Hematopoietic multipotent progenitor cell treated with erythropoietin and hydrocortisone succinate and interleukin-3 and kit ligand, for 4 days (in vitro differentiated cells): ENCODE data around the gene ATP7B.

ENCODE experiments used
- DNase-seq: peaks from one replicate; pipeline ENCODE4 v3.0.0-alpha.2; 2015

The ATP7B gene

DNA sequence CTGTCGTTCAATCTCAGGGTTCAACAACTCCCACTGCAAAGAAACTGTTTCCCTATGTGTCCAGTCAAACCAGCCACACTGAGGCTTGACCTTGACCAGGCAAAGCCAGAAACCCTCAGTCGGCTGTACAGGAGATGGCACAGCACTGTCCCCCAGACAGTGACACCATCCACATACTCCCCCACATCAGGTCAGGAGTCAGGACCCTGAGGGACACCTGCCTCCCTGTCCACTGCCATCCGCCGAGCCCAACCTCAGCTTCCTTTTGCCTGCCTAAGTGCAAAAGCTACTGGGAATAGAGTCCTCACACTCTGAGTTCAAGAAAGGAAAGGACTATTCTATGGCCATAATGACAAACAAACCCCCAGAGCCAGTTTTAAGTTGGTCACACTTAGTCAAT, 66.8 kb downstream of the ATP7B start:
- DNase-seq: no peak

DNA sequence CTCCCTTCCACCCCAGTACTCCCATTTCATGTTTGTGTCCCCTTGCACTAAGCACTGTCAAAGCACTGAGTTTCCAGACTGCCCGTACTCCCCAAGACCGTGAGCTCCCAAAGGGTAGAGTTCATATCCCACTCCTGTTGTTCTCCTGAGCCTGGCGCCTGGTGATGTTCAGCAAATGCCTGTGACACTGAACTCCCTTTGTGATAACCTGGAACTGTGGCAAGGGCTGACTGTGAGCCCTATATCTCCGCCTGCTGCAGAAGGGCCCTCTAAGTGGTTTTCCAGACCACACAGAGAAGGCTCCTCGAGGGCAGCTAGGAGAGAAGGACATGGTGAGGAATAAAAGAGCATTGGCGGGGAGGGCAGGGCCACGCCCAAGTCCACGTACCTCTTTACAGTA, 67.5 kb downstream of the ATP7B start:
- no peak for DNase-seq

DNA sequence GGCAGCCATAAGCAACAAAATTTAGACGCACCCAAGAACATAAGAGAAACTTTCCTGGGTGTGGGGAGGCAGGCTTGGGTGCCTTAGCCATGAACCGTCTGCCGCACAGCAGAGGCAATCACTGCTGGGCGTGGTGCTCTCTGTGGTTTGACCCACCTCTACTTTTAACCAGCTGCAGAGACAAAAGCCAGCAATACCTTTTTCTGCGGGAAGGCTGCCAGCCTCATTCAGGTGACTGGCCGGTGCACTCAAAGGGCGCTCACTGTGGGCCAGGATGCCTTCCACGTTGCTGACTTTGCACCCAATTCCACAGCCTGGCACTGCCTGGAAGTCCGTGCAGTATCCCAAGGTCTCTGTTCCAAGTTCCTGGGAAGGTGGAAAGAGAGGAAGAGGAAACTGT, 69.1 kb downstream of the ATP7B start:
- DNase-seq: no peak

DNA sequence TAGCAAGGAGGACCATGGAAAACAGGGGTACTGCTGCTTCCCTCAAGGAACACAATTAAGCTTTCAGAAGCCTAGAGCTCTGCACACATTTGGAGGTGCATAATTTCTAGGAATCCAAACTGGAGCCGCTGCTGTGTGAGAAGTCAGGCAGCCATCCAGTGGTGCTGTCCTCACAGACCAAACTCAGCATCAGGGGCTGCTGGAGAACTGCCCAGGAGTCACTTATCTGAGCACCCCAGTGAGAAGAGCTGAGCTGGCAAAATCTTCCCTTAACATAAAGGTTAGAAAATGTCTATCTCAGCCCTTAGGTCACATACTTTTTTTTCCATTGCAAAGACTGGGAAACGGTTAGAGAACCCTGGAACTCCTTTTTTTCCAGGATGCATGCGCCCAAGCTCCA, 72.8 kb downstream of the ATP7B start:
- peak; percentile 51 for DNase-seq

DNA sequence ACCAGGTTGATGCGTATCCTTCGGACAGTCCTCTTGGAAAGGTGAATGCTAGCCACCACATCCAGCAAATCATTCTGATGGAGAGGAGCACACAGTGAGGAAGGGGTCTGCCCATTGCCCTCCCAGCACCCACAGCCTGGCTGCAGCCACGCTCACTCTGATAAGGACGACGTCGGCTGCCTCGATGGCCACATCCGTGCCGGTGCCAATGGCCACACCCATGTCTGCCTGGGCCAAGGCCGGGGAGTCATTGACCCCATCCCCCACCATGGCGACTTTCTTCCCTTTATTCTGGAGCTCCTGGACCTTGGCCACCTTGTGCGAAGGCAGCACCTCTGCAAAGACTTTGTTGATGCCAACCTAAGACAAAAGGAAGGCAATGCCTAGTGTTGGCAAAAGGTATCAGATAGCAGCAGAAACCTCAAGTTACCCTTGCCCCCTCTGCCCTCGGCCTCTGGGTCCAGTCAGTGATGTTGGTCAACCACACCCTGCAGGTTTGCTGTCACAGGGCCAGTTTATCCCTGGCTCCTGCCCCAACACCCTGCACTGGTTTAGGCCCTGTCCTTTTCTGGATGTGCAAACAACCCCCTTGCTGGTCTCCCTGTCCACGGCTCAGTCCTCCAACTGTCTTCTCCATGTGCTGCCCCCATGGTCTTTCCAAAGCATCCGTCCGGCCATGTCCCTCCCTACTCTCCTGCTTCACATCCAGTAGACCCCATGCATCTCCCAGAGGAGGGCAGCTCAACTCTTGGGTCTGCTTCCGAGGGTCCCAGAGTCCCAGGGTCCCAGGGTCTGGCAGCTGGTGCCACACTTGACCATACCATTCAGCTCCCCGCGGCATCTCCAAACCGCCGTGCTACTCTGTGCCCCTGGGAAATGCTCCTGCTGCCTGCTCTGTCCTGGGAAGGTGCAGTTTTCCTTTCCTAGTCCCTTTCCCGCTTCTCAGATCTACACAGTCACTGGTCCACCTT, 73.6 kb downstream of the ATP7B start:
- DNase-seq: no peak

DNA sequence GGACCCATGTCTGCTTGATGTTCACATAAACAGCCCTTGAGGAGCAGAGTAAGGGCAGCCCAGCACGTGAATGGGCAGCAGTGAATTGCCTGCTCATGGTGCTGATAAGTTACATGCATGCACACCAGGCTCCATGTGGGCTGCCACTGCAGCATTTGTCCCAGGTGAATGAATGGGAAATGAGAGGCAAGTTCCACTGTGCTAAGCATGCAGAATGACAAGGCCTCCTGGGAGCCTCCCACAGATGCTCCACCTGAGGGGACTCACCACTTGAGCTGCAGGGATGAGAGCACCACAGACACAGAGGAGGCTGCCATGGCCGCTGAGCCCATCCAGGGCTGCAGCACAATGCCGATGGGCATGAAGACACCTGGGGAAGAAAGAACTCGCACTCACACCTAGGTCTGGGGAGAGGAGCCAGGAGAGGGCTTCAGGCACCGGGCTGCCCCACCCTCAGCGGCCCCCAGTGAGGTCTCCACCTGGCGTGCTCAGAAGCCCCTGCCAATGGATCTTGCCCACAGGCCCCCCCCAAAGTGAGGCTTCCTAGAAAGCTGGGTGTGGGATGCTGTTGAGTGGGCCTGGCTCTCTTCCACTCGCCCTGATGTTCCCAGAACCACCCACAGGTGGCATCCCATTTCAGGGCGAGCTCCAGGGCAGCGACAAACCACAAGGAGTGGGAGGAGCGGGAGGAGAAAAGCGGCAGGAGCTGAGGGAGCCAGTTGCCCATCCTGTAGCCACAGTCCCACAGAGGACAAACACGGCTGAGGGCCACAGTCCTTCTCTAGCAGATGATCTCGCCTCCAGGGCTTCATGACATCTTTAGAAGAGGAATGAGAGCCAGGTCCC, 75.7 kb downstream of the ATP7B start:
- DNase-seq: peak; percentile 53

DNA sequence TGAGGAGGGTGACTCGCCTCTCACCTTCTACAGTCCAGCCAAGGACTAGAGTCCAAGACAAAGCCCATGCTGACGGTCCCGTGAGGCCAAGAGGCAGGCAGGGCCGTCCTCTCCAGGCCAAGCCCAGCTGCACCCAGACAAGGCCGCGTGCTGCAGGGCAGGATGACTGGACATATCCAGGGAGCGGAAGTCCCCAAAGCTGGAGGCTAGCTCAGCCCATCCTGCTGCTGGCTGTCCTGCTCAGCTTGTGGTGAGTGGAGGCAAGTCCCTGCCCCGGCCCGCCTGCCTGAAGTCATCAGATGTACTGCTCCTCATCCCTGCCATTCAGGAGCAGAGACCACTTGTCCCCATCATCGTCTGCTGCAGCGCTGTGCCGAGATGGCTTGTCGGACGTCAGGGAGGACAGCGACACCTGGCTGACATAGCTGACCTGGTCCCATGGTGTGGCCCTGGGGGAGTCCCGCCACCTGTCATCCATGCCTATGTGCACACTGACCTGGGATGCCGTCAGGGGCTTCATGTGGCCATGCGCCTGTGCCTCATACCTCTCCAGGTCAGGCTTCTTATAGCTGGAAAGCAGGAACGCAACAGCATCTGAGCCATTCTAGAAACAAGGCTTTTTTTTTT, 76.7 kb downstream of the ATP7B start:
- DNase-seq: no peak

DNA sequence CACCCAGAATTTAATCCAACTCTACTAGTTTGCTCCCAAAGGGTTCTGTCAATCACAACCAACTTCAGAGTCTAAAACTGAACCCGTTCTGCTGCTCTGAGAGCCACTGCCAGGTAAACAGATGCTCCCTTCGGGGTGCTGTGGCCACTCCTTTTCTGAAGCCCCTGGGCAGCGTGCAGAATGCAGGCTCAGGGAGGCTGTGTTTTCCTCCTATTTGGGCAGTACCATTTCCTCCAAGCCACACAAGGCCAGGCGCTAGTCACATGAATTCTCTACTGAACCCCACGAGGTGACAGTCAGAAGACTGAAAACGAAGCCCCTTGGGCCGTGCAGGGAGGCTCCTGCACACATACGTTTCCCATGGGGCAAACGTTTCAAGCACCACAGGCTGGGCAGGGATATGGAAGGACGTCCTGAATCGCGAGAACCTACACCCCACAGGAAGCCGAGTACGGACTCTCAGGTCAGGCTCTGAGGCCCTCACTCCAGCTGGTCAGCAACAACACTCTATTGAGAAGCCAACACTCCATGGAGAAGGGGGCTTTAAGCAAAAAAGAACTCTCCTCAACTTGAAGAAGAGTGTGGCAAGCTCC, 77.7 kb downstream of the ATP7B start:
- DNase-seq: no peak

DNA sequence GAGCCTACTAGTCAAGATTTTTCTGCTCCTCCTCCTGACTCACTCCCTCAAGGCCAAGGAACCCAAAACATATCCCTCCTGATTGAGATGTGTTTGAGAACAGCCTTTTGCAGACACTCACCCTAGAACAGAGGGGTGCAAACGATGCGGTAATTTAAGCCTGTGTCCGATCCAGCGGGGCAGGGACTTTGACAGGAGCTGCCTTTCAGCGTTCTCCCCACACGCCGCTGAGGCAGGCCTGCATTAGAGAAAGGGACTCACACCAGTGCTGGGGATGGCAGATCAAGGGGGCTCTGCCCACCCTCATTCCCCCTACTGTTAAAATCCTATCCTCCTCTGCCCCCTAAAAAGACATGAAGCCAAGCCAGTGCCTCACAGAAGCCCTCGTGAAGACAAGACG, 79.0 kb downstream of the ATP7B start:
- DNase-seq: no peak

DNA sequence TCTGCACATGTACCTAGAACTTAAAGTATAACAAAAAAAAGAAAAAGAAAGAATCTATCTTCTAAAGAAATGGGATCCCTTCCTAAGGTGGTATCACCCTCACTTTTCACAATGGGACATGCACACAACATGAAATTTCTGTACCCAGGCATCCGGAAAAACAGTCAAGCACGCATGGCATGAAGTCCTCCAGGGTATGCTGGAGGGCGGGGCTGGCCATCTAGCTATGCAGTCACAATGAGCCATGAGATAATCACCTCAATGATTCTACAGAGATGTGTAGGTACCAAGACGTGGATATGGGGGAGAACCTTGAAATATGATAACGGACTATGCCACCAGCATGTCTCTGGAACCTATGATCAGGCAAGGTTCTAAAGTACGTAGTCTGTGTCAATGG, 79.6 kb downstream of the ATP7B start:
- no peak for DNase-seq

DNA sequence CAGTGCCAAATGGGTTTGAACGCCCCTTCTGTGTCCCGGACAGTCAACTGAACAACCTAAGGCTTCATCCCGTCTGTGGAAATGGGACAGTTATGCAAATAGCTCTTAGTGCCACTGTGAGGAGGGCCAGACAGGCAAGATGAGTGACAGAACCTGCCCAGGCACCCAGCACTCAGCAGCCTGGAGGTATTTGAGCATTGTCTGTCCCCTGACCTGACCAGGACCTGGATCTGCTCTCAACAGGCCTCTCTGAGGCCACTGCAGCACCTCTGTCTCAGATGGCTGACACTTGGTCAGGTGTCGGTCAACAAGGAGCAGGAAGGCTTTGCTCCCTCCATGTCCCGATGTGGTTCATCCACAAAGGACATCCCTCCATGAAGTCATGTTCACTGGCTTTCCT, 81.6 kb downstream of the ATP7B start:
- DNase-seq: no peak

DNA sequence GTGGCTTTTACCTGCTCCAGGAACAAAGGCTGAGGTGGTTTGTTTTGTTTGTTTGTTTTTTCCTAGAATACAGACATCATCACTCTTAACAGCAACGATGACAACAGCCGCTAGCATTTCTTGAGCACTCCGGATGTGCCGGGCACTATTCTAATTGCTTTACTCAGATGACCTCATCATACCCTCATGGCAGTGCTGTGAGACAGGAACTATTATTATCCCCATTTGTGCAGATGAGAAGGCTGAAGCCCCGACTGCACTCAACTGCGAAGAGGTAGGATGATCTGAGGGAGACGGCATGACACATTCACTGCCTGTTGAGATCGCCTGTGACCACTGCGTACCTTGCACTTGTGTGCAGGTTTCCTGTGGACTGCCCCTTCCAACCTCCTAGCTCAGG, 83.0 kb downstream of the ATP7B start:
- no peak for DNase-seq

DNA sequence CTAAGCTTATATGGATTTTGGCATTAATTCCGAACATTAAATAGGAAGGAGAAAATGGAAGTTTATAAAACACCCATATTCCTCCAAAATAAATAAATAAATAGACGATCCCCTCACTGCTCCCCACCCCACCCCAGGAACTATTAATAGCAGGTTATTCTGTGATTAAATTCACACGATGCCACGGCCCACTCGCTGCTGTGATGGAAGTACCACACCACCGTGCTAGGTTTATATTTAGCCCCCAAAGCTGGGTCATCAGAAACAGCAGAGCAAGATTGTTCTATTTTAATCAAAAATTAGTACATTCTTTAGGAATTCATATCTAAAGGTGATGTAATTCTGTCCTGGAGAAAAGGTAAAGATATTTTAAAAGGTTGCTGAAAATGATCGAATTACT, 84.1 kb downstream of the ATP7B start:
- no peak for DNase-seq

DNA sequence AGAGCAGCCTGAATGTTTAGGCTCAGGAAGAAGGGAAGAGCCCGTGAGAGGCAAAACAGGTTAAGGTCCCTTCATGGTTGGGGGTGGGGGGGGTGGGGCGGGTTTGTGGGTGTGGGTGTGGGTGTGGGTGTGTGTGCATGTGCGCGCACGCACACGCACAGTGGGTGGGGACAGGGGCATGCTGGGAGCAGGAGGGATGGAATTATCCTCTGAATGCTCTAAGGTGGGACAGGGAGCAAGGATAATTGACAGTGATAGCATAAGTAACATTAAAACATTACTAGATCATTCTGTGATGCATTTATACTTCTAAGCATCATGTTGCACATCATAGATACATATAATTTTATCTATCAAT, 84.7 kb downstream of the ATP7B start:
- no peak for DNase-seq

DNA sequence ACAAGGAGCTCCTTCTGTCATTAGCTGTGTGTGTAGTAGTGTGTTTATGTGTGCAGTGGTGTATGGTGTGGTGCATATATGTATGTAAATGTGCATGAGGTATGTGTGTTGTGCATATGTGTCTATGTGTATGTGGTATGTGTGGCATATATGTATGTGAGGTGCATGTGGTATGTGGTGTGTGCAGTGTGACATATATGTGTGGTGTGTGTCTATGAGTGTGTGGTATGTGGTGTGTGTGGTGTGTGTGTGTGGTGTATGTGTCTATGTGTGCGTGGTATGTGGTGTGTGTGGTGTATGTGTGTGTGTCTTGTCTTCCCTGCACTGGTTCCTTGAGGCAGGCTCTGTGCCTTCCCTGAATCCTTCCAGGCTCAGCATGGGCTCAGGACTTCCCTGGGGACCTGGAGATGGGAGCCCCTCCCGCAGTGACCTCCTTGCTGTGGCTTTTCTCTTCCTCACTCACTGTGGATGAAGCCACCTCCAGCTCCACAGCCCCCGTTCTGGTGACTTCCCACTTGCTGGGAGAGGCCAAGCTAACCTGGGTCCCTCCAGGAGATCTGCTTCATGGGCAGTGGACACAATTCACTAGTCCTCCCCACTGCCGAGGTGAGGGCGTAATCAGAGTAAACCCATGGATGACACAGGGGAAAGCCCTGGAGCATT, 85.3 kb downstream of the ATP7B start:
- DNase-seq: no peak

DNA sequence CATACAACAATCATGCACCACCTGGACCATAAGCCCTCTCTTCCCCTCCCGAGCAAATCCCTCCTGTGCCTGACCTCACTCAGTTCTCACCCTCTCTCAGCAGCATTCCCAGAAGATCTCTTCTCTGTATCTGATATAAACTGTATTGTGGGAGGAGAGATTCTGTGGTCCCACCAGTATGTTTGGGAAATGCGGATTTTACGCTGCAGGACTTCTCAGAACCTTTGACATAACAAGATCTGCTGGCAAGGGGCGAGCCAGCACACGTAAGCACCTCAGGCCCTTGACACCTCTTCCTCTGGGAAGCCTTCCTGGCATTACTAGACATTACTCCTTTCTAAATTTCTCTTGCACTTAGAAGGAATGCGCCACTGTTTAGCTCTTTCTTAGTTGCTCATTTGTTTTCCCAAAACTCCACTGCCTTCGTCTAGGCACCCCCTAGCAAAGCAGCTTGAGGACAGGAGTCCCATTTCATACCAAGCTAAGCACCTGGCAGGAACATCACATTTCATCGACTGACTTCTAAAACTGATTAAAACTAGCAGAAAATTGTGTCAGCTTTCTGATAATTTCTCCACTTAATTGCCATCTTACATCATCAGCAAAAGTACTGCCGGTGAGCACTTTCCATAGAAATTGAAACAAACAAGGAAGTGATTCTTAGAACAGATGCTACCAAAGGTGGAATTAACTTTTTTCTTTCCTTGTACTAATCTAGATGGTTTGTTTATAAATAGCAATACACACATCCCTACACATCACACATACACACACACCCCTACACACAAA, 86.3 kb downstream of the ATP7B start:
- DNase-seq: no peak

DNA sequence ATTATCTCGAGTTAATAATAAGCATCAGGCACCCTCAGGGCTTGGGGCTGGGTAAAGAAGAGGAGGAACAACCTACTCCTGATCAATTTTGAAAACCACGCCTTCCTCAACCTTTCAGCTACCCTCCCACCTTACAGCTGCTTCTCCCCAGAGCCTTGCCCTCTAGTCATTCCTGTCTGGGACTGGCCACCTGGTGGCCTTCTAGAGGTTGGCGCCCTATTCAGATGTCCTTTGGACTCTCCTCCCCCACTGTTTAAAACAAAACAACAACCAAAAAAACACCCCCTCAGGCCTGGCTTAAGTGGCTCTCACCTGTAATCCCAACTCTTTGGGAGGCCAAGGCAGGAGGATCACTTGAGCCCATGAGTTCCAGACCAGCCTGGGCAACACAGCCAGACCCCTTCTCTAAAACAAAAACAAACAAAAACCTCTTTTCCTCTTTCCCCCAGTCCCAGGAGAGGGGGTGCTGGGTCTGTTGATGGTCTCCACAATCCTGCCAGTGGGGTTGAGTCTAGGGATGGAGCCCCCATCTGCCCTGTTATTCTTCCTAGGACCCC, 87.2 kb downstream of the ATP7B start:
- DNase-seq: peak; percentile 66

DNA sequence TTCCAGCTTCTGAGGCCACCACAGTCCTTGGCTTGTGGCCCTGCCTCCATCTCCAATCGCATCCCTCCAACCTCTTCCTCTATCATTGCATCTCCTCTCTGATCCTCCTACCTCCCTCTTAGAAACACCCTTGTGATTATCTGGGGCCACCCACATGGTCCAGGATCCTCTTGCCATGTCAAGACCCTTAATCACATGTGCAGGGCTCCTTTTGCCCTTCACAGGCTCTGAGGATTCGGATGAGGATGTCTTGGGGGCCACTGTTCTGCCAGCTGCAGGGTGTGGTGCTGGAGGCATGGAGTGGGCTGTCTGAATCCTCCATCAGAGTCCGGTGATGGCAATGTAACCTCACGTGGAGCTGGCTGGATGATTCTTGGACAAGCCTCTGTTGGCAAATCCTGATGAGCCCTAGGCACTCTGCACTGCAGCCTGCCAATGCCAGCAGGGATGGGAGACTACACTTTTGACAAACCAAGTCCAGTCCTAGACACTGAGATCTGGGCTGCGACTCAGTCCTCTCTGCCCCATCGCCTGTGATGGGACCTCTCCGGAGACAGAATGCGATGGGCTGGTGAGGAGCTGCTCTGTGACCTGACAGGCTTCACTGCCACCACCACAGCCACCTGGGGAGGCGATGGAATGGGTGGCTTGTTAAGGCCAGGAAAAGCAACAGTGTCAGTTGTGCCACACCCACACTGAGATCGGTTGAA, 88.3 kb downstream of the ATP7B start:
- DNase-seq: no peak

DNA sequence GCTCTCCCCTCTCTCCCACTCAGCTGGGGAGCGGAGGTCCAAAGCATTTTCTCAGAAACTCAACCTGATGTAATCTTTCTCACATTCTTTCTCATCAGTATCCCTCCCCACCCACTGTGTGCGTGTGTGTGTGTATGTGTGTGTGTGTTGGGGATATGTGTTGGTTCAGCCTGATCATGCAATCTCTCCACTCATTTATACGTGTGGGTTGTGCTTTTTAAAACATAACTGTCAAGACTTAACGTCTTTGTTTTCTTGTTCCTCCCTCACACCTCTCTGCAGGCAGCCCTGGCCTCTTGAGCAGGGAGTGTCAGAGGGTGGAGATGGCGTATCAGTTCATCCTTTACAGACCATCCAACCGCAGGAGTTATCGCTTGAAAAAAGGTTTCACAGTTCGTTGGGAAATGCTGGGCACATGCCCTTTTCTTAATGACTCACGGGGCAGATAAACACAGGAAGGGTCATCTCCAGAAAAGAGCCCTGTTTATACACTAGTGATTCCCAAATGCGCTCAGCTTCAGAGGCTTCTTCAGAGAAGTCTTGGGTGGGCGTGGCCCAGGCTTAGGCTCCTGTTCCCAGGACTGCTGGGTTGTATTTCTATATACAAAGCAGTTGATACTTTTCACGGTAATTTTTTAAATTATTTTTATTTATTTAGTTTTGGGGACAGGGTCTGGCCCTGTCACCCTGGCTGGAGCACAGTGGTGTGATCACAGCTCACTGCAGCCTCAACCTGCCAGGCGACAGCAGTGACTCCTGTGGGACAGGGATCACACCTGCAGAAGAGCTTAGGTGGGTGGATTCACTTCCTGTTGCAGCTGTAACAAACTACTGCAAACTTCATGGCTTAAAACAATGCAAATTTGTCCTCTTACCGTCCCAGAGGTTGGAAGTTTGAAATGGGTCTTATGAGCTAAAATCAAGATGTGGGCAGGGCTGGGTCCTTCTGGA, 89.2 kb downstream of the ATP7B start:
- DNase-seq: peak; percentile 47

DNA sequence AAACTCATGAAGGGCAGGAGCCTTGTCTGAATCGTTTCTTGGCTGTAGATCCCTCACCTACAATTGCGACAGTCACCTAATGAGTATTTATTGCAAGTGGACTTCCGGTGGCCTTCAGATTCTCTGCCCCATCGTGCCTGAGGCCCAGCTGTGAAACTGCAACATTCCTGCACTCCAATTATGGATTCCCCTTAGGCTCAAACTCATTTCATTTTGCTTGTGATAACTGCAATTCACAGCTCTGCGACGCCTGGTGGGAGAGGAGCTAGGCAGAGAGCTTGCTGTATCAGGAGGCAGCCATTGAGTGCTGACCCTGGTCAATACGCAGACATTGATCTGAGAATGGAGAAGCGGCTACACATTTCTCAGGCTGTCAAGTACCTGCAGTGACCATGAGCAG, 90.5 kb downstream of the ATP7B start:
- no peak for DNase-seq
